Epithelial cell of proximal tubule (primary cell): ENCODE data around the gene CCDC57. TPM values are rescaled to one million over a fixed set of nuclear protein-coding genes. Genes with fewer than 3 reads are reported as not detected.
"Not testable (repeated sequence)": the region's sequence is repeated elsewhere in the genome, so short reads cannot be mapped to it uniquely, and the experiment has no call there.

Experiments used
- DNase-seq: peaks from one replicate; pipeline ENCODE4 v3.0.0-alpha.2; 2011; ENCODE audit warnings: low read depth
- H3K4me3 ChIP-seq: 2 replicates; pipeline ENCODE4 v1.5.1; 2011; ENCODE audit warnings: low read depth, mild to moderate bottlenecking, low read length
- CTCF ChIP-seq: conservative IDR thresholded peaks from 2 replicates; pipeline ENCODE4 v1.5.1; 2012; ENCODE audit warnings: low read depth, mild to moderate bottlenecking, low read length
- total RNA-seq: library from RNA; depleted of rRNA; stranded (reverse); fragments of >200 nt; gene quantifications from 2 replicates; pipeline ENCODE4 v1.2.3, GENCODE V29; 2015

CCDC57 gene
- total RNA-seq, 1 donor from 2014 or later, result 10.8 TPM

- TF ChIP-seq CTCF, result no peak
- DNase-seq, result no peak
- no peak overlapping the region for H3K4me3 ChIP-seq
Observed at GRCh38 chr17:82149401-82150099, 63.1 kb downstream of the CCDC57 start.

GRCh38 chr17:82148997-82149396 is 63.6 kb downstream of the CCDC57 start:
- no peak overlapping the region for H3K4me3 ChIP-seq
- no peak for TF ChIP-seq CTCF
- DNase-seq, result no peak

GRCh38 chr17:82148011-82148410 is 64.6 kb downstream of the CCDC57 start:
- H3K4me3 ChIP-seq, result no peak overlapping the region
- no peak for DNase-seq
- TF ChIP-seq CTCF, result no peak

GRCh38 chr17:82146663-82147654 is 65.7 kb downstream of the CCDC57 start:
- DNase-seq, result no peak
- no peak for TF ChIP-seq CTCF
- no peak overlapping the region for H3K4me3 ChIP-seq

- H3K4me3 ChIP-seq, result no peak overlapping the region
- no peak for DNase-seq
- no peak for TF ChIP-seq CTCF
Observed at GRCh38 chr17:82145550-82146155, 67.0 kb downstream of the CCDC57 start.

- no peak overlapping the region for H3K4me3 ChIP-seq
- TF ChIP-seq CTCF, result no peak
- DNase-seq, result no peak
Observed at GRCh38 chr17:82143333-82143732, 69.3 kb downstream of the CCDC57 start.

- H3K4me3 ChIP-seq, DNase-seq: not testable (repeated sequence)
Observed at GRCh38 chr17:82139961-82140360, 72.7 kb downstream of the CCDC57 start.
